H9 (cell line): Measurements from ENCODE around the gene PIK3C2B. TPM values are rescaled to one million over a fixed set of nuclear protein-coding genes. Genes with fewer than 3 reads are reported as not detected.

Source experiments
- DNase-seq: peaks from one replicate; pipeline ENCODE4 v3.0.0-alpha.2; 2017
- H2AFZ ChIP-seq: one replicate; pipeline ENCODE4 v1.6.1; 2013; ENCODE audit warnings: mild to moderate bottlenecking, low read length, control low read depth, moderate library complexity
- H2AK5ac ChIP-seq: 2 replicates; pipeline ENCODE4 v1.6.1; 2013; ENCODE audit warnings: low read length, control low read depth, mixed read lengths; ENCODE audit not compliant: insufficient read length
- H2BK120ac ChIP-seq: one replicate; pipeline ENCODE4 v1.6.1; 2013; ENCODE audit warnings: low read depth, mild to moderate bottlenecking, low read length, control low read depth, inconsistent platforms; ENCODE audit not compliant: poor library complexity, severe bottlenecking
- H2BK12ac ChIP-seq: 2 replicates; pipeline ENCODE4 v1.6.1; 2013; ENCODE audit warnings: low read length, control low read depth, mixed read lengths, low read depth; ENCODE audit not compliant: insufficient read length
- H2BK15ac ChIP-seq: 2 replicates; pipeline ENCODE4 v1.6.1; 2013; ENCODE audit warnings: low read depth, low read length, control low read depth
- H2BK20ac ChIP-seq: one replicate; pipeline ENCODE4 v1.6.1; 2013; ENCODE audit warnings: low read depth, mild to moderate bottlenecking, low read length, control low read depth, inconsistent platforms; ENCODE audit not compliant: poor library complexity, severe bottlenecking
- H2BK5ac ChIP-seq: 2 replicates; pipeline ENCODE4 v1.6.1; 2013; ENCODE audit warnings: low read length, control low read depth, mixed read lengths; ENCODE audit not compliant: insufficient read length
- H3K14ac ChIP-seq: 2 replicates; pipeline ENCODE4 v1.6.1; 2013; ENCODE audit warnings: low read length, control low read depth; ENCODE audit not compliant: insufficient read depth
- H3K18ac ChIP-seq: 2 replicates; pipeline ENCODE4 v1.6.1; 2013; ENCODE audit warnings: low read depth, mild to moderate bottlenecking, mixed read lengths, low read length, control low read depth; ENCODE audit not compliant: insufficient read length
- H3K23ac ChIP-seq: 2 replicates; pipeline ENCODE4 v1.6.1; 2013; ENCODE audit warnings: low read length, control low read depth, mixed read lengths, low read depth; ENCODE audit not compliant: insufficient read length
- H3K23me2 ChIP-seq: 2 replicates; pipeline ENCODE4 v1.6.1; 2013; ENCODE audit warnings: low read depth, mild to moderate bottlenecking, mixed read lengths, low read length, control low read depth; ENCODE audit not compliant: insufficient read length, poor library complexity, severe bottlenecking
- H3K27ac ChIP-seq: 2 replicates; pipeline ENCODE4 v1.5.1; 2013; ENCODE audit warnings: low read length, control low read depth, mixed read lengths, low read depth; ENCODE audit not compliant: insufficient read length
- H3K27me3 ChIP-seq: 2 replicates; pipeline ENCODE4 v1.6.1; 2013; ENCODE audit warnings: low read length, control low read depth, inconsistent platforms; ENCODE audit not compliant: insufficient read depth
- H3K4ac ChIP-seq: 2 replicates; pipeline ENCODE4 v1.6.1; 2013; ENCODE audit warnings: low read depth, mild to moderate bottlenecking, control low read depth, inconsistent platforms, low read length, moderate library complexity
- H3K4me1 ChIP-seq: 2 replicates; pipeline ENCODE4 v1.6.1; 2013; ENCODE audit warnings: low read length, control low read depth, inconsistent platforms; ENCODE audit not compliant: insufficient read depth
- H3K4me2 ChIP-seq: 2 replicates; pipeline ENCODE4 v1.6.1; 2013; ENCODE audit warnings: low read length, control low read depth, mixed read lengths; ENCODE audit not compliant: insufficient read length, insufficient read depth
- H3K56ac ChIP-seq: 2 replicates; pipeline ENCODE4 v1.6.1; 2013; ENCODE audit warnings: low read depth, mild to moderate bottlenecking, mixed read lengths, low read length, control low read depth; ENCODE audit not compliant: insufficient read length
- H3K79me1 ChIP-seq: 2 replicates; pipeline ENCODE4 v1.6.1; 2013; ENCODE audit warnings: low read depth, mild to moderate bottlenecking, moderate library complexity, low read length, control low read depth, inconsistent platforms; ENCODE audit not compliant: insufficient read depth, poor library complexity, severe bottlenecking
- H3K79me2 ChIP-seq: 2 replicates; pipeline ENCODE4 v1.6.1; 2013; ENCODE audit warnings: low read length, control low read depth, inconsistent platforms; ENCODE audit not compliant: insufficient read depth
- H3K9ac ChIP-seq: 2 replicates; pipeline ENCODE4 v1.6.1; 2013; ENCODE audit warnings: low read length, control low read depth, mixed read lengths; ENCODE audit not compliant: insufficient read length; ENCODE audit errors: extremely low read depth
- H3K9me3 ChIP-seq: one replicate; pipeline ENCODE4 v1.6.1; 2013; ENCODE audit warnings: low read depth, low read length, inconsistent platforms; ENCODE audit not compliant: control insufficient read depth
- H3T11ph ChIP-seq: one replicate; pipeline ENCODE4 v1.6.1; 2013; ENCODE audit warnings: mild to moderate bottlenecking, low read length, control low read depth, inconsistent platforms
- H4K20me1 ChIP-seq: one replicate; pipeline ENCODE4 v1.6.1; 2013; ENCODE audit not compliant: control insufficient read depth, insufficient read length, insufficient read depth
- H4K5ac ChIP-seq: 2 replicates; pipeline ENCODE4 v1.6.1; 2013; ENCODE audit warnings: low read depth, mild to moderate bottlenecking, mixed read lengths, low read length, control low read depth; ENCODE audit not compliant: insufficient read length
- H4K8ac ChIP-seq: replicated peaks from 2 replicates; pipeline ENCODE4 v1.6.1; 2013; ENCODE audit warnings: low read length, control low read depth, mixed read lengths, low read depth; ENCODE audit not compliant: insufficient read length
- H4K91ac ChIP-seq: 2 replicates; pipeline ENCODE4 v1.6.1; 2013; ENCODE audit warnings: low read depth, mild to moderate bottlenecking, moderate library complexity, mixed read lengths, low read length, control low read depth; ENCODE audit not compliant: insufficient read length
- H3K27ac Mint-ChIP-seq, 3 experiments: 2 replicates in 2 of 3; 3 replicates in 1 of 3; pipeline ENCODE4 v1.8.0; 2020 to 2021; ENCODE audit warnings: mixed read lengths in 3 of 3, mild to moderate bottlenecking in 1 of 3, moderate library complexity in 1 of 3
- H3K27me3 Mint-ChIP-seq: 2 replicates; pipeline ENCODE4 v1.8.0; 2021; ENCODE audit warnings: low read depth, mild to moderate bottlenecking, moderate library complexity, mixed read lengths
- H3K36me3 Mint-ChIP-seq, 3 experiments: 2 replicates in 2 of 3; 3 replicates in 1 of 3; pipeline ENCODE4 v1.8.0; 2020 to 2021; ENCODE audit warnings: low read depth in 3 of 3, mixed read lengths in 3 of 3; ENCODE audit not compliant: insufficient read depth in 1 of 3
- H3K4me1 Mint-ChIP-seq, 2 experiments: 2 replicates each; pipeline ENCODE4 v1.8.0; 2020; ENCODE audit warnings: mixed read lengths in 2 of 2
- H3K4me3 Mint-ChIP-seq, 2 experiments: 2 replicates in 1 of 2; 3 replicates in 1 of 2; pipeline ENCODE4 v1.8.0; 2020 to 2021; ENCODE audit warnings: mild to moderate bottlenecking in 2 of 2, mixed read lengths in 2 of 2, moderate library complexity in 1 of 2
- H3K9me3 Mint-ChIP-seq, 2 experiments: 2 replicates in 1 of 2; 3 replicates in 1 of 2; pipeline ENCODE4 v1.8.0; 2020; ENCODE audit warnings: mild to moderate bottlenecking in 2 of 2, mixed read lengths in 2 of 2, moderate library complexity in 1 of 2
- WGBS: extraction: QIAGEN DNeasy Blood & Tissue Kit; methylation state at CpG from one replicate; pipeline ENCODE4 v1.1.7; 2013; ENCODE audit warnings: missing lambda C conversion rate, low lambda C conversion rate, mixed read lengths; ENCODE audit not compliant: insufficient read length; ENCODE audit errors: extremely low coverage; 5-methylcytosine and 5-hydroxymethylcytosine counted together
- total RNA-seq: library from RNA; stranded (reverse); gene quantifications from 2 replicates; pipeline ENCODE4 v1.2.1, GENCODE V29; 2021
- TF ChIP-seq, protein P1 (sequence below): fragments of 200-600 bp; sonication (generic); conservative IDR thresholded peaks from 3 replicates; pipeline ENCODE4 v1.8.0; 2021; ENCODE audit warnings: antibody characterized with exemption, mild to moderate bottlenecking

PIK3C2B gene
- total RNA-seq, 1 experiment from 2014 or later = 13.1 TPM

DNA sequence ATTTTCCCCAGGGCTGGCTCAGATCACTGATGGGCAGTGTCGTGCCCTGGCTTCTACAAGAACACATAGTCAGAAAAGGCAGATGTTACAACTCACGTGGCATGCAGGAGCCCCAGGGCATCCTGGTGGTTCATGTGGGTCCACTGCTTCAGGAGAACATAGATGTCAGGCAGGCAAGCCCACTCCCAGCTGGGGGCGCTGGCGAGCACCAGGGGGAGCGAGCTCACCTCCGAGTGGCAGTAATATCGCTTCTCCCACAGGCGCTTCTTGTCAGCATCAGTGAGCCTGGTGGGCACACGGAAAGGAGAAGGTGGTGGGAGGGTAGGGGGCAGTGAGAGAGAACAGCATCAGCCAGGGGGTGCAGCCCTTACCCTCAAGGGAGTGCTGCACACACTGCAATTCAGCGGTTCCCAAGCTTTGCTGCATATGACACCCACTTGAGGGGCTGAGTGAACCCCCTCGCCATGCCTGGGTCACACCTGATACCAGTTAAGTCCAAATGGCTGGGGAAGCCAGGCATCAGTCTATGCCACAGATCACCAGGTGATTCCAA lies 48.7 kb downstream of the PIK3C2B start:
- Histone ChIP-seq H2BK20ac (no peak overlapping the region), H3K27me3 (no peaks in the 10 kb centered on the region), H2BK15ac (no peak overlapping the region), H3K18ac (no peak overlapping the region), H3T11ph (no peak overlapping the region), H3K23me2 (no peaks in the 10 kb centered on the region), H3K79me2 (no peaks in the 10 kb centered on the region), H4K5ac (no peak overlapping the region), H4K91ac (no peak overlapping the region), H2AK5ac (no peak overlapping the region), H2AFZ (no peak overlapping the region), H2BK120ac (no peak overlapping the region), H3K4ac (no peak overlapping the region), H3K9ac (no peak overlapping the region), H3K4me1 (no peaks in the 10 kb centered on the region; the same call in 1 of the 2 replicates), H3K14ac (no peak overlapping the region), H3K79me1 (no peaks in the 10 kb centered on the region), H4K20me1 (no peaks in the 10 kb centered on the region), H2BK5ac (no peak overlapping the region), H2BK12ac (no peak overlapping the region), H3K23ac (no peak overlapping the region), H3K27ac (no peak overlapping the region), H3K9me3 (no peaks in the 10 kb centered on the region), H3K56ac (no peak overlapping the region), H3K4me2 (no peak overlapping the region), H4K8ac (no peak overlapping the region)
- TF ChIP-seq, protein P1, sequence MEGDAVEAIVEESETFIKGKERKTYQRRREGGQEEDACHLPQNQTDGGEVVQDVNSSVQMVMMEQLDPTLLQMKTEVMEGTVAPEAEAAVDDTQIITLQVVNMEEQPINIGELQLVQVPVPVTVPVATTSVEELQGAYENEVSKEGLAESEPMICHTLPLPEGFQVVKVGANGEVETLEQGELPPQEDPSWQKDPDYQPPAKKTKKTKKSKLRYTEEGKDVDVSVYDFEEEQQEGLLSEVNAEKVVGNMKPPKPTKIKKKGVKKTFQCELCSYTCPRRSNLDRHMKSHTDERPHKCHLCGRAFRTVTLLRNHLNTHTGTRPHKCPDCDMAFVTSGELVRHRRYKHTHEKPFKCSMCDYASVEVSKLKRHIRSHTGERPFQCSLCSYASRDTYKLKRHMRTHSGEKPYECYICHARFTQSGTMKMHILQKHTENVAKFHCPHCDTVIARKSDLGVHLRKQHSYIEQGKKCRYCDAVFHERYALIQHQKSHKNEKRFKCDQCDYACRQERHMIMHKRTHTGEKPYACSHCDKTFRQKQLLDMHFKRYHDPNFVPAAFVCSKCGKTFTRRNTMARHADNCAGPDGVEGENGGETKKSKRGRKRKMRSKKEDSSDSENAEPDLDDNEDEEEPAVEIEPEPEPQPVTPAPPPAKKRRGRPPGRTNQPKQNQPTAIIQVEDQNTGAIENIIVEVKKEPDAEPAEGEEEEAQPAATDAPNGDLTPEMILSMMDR = peak; percentile 68
- Mint-ChIP-seq H3K36me3 (peaks cover 16 to 42% (median 20%) of the 10 kb centered on the region in 3 experiments; a peak in 6 of 7 replicates), H3K27ac (no peak overlapping the region), H3K9me3 (no peaks in the 10 kb centered on the region), H3K27me3 (no peaks in the 10 kb centered on the region), H3K4me1 (peaks cover 16 to 25% of the 10 kb centered on the region in 2 experiments), H3K4me3 (0 out of 5 replicates have a peak overlapping the region, but pooled peaks of 1 of the 2 experiments have one; percentile 6)
- DNase-seq = peak; percentile 89
- no CpG with 5 or more reads among the region's 11 CpGs for whole genome bisulfite sequencing

Other genes starting within 250 kb of the PIK3C2B start
- 1.6 and 2.1 TPM in 2 replicates for gene PLEKHA6, start 134.9 kb downstream of the PIK3C2B start, total RNA-seq
- gene PPP1R15B, start 83.0 kb downstream of the PIK3C2B start, total RNA-seq = 44.6 and 45.9 TPM in 2 replicates
- 47.2 and 49.6 TPM in 2 replicates for gene MDM4, start 21.6 kb upstream of the PIK3C2B start, total RNA-seq
- 4.5 and 5.8 TPM in 2 replicates for gene LRRN2, start 190.9 kb upstream of the PIK3C2B start, total RNA-seq